Amniotic epithelial cell (primary cell): Measurements from ENCODE around the gene GBGT1.

Experiments
- DNase-seq: peaks from one replicate; pipeline ENCODE4 v3.0.0-alpha.2; 2010; ENCODE audit warnings: low read depth

GBGT1 gene

DNA sequence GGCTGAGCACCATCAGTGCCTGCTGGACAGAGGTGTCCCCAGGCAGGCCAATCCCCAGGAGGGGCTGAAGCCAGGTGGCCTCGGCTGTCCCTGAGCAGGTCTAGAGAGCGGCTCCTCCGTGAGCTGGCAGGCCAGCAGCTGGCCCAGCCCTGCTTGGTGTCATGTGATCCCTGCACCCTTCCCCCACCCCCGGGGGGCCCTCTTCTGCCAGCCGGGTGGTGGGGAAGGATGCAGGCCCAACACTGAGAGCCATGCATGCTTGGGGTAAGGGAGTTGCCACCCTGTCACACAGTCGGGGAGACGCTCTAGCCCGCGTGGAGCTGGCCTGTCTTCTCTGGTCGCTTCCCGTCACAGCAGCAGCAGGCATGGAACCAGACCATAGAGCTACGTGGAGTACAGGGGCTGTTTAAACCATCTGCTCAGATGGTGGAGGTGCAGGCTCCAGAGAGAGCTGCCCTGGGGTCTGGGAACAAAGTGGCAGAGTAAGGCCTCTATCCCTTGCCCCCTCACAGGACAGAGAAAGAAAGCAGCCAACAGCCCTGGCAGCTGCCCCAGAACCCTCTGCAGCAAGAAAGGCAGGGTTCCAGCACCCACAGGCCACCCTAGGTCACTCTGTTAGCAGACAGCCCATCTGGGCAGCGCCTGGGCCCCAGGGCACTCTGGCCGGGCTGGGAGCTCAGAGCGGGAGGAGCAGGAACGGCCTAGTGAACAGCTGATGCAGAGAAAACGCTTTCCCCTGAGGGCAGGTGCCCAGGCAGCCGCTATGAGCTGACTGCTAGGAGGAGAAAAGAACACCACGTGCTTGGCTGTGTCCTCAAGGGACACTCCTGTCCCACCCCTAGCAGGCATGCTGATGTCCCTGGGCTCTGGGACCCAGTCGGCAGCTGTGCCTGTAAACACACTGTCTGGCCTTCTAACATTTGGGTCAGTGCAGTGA lies 49.5 kb downstream of the GBGT1 start:
- DNase-seq: no peak

DNA sequence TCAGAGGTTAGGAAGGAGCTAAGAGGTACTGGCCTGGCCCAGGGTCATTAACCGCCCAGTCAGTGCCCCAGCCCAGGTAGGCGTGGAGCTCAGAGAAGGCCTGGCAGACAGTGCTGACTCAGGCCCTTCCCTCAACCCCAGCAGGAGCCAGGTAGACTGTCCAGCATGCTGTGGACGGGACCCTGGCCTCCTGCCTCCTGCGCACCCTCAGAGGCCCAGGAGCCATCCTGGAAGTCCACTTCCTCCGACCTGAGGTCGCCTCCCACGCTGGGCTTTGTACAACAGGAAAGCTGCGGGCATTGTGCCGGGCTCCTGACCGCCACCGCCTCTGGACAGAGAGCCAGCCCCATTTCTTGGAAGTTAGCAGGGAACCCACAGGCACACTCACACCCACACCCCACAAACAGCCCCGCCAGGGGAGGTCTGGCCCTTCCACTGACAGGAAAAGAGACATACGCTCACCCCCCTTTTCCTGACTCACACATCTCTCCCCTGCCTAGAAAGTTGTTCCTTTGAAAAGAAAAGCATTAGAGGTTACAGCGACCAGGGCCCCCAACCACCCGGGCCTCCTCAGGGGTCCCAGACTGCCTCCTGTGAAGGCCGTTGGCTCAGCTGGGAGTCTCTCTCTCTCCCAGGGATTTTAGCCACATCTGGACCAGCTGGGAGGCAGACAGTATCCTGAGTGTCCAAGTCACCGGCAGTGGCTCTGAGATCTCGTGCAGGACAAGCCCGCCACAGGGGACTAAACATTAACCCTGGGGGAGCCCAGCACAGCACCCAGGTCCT lies 50.4 kb downstream of the GBGT1 start:
- peak; percentile 68 for DNase-seq

DNA sequence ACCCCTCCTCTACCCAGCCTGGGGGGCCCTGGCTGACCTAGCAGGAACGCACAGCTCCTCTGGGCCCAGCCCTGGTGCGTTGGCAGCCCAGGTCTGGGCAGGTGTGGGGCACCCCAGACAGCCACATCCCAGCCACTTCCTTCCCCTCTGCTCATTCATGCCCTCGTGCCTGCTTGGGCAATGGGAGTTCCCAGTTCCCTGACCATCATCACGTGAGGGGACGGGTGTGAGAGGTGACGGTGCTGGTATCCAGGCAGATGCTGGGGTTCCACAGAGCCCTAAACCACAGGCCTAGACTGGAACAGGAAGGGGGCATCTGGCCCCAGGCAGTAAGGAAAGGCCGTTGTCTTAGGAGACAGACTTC lies 51.1 kb downstream of the GBGT1 start:
- no peak for DNase-seq

DNA sequence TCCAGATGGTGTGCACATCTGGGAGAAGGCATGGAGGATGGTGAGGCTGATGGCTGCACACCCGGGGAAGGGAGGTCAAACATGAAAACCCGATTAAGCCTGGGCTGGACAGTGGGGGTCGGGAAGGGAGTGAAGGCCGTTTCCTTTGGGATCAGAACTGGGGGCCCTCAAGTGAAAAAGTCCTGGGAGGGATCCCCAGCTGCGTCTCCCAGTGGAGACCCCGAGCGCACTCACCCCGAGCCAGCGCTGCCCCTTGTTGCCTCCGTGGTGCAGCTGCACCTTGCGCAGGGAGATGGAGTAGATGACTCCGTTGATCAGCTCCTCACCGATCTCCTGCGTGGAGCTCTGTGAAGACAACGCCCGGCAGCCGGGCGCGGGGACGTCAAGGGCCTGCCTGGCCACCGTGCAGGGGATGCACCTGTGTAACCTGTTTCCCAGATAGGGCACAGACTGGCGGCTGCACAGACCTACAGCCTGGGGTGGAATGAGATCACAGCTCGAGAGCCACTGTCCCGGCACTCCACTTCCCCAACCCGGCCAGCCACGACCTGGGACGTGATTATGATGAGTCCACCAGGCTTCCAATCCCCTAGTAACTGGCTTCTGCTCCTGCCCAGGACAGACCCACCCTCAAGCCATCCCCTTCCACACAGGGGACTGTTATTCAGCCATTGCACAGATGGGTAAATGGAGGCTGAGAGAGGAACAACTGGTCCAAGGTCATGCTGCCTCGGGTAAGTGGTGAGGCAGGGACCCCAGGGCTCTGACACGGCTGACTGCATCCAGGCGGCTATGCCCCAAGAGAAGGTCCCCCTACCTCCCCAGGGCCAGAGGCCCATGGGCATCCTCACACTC lies 51.7 kb downstream of the GBGT1 start:
- no peak for DNase-seq

DNA sequence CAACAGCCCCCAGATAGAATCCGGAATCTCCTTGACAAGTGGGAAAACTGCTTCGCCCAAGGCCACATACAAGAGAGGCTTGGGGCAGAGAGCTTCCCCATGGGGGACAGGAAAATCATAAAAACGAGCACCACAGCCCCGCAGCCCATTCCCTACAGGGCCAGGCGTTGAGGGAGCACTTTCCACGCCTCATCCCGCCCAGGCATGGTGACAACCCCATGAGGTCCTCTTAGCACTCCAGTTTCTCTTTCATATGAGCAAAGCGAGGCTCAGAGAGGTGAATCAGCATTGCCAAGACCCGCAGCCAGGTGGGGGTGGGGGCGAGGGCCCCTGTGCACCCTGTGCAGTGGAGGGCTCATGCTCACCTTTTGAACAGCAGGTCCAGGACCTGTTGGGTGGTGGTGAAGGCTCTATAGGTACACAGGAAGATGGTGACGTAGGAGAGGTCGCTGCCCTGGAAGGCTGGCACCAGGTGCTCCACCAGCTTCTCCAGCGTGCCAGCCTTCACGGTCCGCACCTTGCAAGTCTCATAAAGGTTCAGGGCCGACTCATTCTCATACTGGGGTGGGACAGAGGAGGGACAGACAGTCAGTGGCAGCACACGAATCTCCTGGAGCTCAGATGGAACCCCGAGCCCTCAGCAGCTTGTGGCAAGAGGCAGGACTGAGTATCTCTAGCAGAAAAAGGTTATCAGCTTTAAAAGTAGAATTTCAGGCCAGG lies 53.6 kb downstream of the GBGT1 start:
- no peak for DNase-seq

DNA sequence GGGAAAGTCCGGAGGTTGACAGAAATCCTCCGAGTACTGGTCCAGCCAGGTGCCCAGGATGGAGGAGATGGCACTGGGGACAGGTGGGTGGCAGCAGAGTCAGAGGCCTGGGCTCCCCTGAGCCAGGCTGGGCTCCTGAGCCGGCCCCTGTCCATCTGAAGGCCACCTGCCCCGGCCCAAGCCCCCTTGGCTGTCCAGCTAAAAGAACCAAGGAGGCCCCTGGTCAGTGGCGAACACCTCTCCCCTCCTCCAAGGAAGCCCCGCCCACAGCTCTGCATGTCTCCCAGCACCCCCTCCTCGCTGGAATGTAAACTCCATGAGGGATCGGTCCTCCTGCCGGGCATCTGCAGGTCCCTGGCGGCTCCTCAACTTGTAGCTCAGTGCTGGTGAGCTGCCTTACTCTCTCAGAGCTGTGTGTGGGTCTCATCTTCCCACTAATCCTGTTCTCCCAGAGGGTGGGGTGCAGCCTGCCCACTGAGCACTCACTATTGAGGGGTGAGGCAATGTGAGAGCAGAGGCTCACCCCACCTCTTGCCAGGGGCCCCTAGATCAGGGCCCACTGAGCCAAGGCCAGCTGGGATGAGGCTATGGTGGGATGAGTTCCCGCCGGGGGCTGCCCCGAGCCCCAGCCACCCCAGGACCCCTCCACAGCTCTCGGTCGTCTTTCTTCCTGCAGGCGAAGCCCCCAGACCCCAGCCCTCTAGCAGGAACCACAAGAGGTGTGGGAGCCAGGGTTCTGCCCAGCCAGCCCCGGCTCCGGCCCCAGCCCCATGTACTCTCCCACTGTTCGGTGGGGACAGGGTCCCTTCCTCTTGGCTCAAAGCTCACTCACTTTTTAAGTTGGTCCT lies 54.7 kb downstream of the GBGT1 start:
- DNase-seq: no peak

DNA sequence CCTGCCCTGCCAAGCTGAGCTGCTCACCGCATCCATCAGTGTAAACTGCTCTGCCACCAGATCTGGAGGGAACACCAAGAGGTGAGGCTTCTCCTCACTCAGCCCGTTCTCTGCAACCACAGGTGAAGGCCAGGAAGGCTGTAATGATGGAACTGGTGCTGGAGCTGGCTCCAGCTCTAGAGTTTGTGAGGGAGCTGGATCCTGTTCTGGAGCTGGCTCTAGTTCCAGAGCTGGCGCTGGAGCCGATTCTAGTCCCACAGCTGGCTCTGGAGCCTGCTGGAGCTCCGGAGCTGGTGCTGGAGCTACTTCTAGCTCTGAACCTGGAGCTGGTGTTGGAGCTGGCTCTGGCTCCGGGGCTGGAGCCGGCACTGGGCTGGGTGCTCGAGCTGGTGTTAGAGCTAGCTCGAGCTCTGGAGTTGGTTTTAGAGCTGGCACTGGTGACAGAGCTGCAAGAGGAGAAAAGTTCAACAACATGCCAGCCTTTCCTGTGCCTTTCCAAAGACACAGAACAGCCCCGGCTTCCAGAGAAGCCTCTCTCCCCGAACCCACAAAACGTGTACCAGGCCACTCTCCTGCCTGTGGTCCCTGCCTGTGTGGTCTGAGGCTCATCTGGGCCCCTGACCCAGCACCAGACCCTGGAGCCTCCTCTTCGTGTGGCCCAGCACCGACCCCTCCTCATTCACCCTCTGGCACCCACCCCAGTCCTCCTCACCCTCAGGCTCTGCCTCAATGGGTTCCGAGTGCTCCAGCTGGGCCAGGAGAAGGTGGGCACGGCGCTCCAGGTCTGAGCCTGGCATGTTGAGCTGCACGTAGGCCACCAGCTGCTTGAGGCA lies 55.5 kb downstream of the GBGT1 start:
- no peak for DNase-seq

DNA sequence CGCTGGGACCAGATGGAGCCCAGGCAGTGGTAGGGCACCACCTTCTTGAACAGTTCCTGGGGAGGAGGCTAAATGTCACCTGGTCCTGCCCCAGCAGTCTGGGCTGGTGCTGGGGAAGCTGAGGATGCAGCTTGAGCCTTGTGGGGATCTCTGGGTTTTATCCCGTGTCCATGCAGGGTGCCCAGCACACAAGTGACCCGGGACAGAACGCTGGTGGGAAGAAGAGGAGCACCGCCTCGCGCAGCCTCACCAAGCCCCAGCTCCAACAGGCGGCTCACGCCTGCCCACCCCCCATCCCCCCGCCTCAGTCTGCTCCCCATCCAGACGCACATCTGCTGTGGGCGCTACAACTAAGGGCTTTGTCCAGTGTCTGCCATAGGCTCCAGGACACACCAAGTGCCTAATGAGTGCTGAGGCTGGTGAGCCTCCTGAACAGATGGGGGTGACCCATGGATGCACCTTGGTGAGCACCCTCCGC lies 56.4 kb downstream of the GBGT1 start:
- DNase-seq: no peak

DNA sequence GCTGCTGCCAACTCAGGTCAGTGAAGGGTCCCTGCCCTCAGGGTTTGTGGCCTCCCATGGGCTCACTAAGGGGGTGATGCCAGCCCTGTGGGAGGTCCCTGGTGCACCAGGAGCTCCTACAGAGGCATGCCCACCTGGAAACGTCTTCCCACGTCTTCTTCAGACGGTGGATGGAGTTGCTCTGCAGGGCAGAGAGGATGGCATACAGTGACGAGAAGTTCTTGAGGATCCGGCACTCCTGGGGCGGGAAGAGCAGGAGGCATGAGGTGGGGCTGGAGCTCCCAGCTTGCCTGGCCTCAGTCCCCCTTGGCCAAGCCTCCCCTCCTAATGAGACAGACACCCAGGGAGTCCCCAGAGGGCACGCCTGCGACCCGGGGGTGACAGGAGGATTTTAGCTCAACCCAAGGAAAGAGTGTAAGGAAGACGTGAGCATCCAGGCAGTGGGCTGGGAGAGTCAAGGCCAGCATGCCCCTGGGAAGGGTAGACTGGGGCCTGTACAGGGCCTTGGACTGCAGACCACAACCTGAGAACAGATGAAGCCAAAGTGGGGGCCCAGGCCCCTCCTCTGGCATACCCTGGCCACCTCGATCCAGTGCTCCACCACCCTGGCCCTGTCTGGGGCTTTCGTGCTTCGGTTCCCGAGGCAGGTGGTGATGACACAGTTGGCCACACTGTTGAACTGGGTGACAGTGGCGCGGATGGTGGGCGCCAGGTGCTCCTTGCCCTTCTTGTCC lies 57.0 kb downstream of the GBGT1 start:
- DNase-seq: no peak

DNA sequence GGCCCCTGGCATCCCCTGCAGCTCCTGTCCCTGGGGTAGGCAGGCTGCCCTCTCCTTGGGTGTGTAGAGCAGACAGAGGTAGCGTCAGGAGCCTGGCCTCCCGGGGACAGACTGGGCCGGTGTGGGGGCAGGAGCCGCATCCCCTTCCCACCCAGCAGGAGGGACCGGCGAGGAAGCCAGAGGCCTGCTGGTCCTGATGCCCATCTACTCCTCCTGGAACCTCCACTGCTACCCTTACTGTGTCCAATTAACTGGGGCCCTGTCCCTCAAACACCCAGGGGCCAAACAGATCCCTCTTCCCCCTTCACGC lies 58.3 kb downstream of the GBGT1 start:
- no peak for DNase-seq

DNA sequence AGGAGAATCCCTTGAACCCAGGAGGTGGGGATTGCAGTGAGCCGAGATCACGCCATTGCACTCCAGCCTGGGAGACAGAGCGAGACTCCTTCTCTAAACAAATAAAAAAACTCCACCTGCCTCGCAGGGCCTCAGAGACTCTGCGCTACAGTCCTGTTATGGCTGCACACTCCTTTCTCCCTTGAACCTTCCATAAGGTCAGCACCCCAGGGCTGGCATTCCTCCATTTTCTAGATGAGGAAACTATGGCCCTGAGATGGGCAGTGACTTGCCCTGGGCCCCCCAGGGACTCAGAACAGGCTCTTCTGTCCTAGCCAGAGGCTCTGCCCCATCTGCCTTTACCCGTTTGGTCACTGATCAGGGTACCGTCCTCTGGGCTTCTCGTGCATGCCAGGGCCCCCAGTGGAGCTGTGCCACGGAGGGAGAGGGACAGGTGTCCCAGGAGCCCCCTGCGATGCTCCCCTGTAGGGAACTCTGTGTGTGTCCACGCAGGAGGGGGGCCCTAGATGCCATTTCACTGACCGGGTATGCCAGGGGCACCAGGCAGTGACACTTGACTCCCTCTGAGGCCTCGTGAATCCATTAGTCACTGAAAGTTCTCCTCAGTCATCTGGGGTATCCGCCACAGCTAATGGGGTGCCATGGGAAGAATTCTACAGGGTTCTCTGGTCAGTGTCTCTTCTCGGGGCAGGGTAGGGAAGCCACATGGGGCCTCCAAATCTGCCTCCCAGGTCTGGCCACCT lies 58.8 kb downstream of the GBGT1 start:
- DNase-seq: no peak

DNA sequence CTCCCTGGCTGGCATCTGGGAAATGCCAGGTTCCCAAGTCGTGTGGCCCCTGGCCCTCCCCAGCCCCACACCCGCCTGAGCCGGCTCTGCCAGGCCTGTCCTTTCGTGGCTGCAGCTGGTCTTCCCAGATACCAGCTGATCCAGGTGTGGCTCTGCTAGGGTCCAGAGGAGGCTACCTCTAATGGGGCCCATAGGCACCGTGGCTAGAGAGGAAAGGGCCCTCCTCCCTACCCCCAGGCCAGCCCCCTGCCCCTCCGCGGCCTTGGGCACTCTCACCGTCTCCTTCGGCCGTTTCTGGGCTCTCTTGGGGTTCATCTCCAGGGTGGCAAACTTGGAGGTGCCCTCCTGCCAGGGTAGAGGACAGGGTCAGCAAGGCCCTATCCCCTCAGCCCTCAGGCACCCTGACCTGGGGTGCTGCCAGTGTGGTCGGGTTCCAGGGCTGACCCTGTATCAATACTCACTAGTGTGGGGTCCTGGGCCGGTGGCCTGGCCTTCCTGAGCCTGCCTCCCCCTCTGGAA lies 59.7 kb downstream of the GBGT1 start:
- no peak for DNase-seq

DNA sequence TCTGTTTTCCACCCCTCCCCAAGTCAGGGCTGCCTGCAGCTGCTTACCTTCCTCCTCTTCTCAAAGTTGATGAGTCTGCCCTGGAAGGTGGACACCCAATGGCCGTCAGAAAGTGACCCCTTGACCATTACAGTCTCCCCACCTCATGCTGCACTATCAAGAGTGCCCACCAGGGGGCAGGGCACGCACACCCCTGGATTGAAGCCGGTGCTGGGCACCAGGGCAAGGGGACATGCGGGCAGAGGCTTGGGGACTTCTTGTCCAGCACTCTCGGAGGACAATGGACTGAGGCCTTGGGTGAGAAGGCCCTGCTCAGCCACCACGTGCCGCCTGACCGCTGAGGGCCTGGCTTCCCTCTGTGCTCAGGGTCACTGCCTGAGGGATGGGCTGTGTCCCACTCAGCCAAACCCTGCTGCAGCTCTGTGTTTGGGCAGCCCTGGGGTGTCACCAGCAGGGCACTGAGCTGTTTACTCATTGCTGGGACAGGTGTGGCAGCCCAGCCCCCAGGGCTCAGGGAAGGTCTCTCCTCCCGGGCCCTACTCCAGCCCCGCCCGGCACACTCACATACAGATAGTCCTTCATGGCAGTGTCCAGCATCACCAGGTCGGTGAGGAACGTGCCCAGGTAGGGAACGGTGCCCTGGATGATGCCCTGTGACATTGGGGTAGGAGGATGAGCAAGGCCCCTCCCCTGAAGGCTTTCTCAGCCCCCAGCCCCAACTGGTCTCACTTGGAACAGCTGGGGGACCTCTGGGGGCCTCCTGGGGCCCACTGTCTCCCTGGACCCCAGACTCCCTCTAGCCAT lies 60.3 kb downstream of the GBGT1 start:
- DNase-seq: no peak
